Cerebellar cortex (tissue), 1 donor: Measurements from ENCODE around the gene ABCC1.

ENCODE experiments used
- DNase-seq: peaks from one replicate; pipeline ENCODE4 v3.0.0-alpha.2; 2015; ENCODE audit warnings: low spot score

ABCC1 gene

DNA sequence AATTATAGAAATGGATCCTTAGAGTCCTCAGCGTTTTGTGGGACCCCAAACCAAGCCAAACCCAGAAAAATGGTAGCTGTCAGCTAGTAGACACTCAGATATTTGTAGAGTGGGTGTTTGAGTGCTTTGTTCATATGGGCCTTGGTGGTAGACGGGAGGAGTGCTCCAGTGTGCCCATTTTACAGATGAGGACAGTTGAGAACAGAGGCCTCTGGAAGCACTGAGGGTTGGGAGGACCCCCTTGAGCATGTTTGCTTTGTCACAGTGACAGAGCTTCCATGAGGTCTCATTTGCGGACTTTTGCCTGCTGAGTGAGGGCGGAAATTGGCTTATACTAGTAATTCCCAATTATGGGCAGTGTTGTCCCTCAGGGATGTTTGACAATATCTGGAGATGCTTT is 162.2 kb downstream of the ABCC1 start:
- DNase-seq = no peak

DNA sequence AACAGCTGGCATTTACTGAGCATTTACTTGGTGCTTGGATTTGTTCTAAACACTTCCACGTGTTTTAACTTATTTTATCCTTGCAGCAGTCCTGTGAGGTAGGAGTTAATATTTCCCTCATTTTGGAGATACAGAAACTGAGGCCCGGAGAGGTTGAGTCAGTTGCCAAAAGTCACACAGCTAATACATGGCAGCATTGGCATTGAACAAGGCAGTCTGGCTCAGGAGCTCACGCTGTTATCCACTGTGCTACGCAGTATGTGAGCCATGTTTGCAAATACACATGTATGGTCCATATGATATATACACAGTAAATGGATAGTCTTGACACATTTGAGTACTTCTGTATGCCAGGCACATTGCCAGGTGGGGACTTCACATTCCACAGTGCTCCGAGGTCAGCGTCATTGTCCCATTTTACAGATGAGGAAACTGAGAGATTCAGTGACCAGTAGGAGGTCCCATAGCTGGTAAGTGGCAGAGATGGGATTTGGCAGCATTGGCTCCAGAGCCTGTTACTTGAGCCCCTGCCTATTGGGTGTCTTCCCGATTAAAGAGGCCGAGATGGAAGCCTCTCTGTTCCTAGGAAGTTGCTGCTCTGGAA is 163.1 kb downstream of the ABCC1 start:
- no peak for DNase-seq

DNA sequence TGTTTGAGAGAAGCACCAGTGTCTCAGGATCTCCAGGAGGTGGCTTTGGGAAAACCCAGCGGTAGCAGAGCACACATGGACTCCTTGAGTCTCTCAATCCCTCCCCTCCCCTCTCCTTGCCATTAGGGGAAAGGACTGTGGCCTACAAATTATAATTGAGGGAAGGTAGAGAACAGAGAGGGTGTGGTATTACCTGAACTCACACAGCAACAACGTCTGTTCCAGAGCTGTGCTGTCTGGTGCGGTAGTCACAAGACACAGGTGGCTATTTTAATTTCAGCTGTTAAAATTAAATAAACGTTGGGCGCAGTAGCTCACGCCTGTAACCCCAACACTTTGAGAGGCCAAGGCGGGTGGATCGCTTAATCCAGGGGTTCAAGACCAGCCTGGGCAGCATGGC is 163.7 kb downstream of the ABCC1 start:
- no peak for DNase-seq

DNA sequence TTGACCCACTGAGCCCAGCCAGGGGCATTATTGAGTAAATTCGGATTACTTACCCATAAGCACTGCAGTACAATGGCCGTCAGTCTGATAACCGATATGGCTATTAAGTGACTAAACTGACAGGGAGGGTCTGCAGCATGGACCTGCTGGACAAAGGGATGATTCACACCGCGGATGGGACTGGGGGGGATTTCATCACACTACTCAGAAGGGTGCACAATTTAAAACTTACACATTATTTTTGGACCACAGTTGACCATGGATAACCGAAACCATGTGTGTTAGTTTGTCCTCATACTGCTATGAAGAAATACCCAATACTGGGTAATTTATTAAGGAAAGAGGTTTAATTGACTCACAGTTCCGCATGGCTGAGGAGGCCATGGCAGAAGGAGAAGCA is 167.4 kb downstream of the ABCC1 start:
- no peak for DNase-seq

DNA sequence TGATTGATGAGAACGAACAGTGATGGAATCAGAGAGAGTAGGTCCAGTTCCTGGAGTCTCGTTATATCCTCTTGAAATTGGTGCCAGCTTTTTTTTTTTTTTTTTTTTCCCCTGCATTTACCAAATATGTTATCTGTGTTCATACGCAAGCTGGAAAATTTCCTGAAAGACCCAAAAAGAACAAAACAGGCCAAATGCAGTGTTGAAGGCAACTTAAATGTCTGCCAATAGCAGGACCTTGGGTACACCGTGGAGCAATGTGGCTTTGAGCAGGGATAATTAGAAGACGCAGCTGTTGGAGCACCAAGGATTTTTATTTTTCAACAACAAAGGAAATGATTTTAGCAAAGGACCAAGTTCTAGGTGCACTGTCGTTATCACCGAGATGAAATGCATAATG is 168.9 kb downstream of the ABCC1 start:
- DNase-seq = no peak

DNA sequence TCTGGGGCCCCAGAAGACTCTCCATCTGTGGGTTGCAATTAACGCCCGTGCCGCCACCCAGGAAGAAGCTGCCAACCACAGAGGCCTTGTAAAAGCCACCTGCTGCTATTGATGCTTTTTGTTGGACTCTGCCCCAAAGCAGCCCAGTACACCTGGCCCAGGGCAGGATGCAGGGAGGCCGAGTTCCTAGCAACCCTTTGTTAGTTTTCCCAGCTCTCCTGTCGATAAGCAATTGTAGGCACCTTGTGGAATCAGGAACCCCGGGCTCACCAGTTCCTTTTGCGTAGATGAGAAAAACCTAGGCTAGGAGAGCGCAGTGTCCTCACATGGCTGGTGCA is 170.6 kb downstream of the ABCC1 start:
- no peak for DNase-seq

DNA sequence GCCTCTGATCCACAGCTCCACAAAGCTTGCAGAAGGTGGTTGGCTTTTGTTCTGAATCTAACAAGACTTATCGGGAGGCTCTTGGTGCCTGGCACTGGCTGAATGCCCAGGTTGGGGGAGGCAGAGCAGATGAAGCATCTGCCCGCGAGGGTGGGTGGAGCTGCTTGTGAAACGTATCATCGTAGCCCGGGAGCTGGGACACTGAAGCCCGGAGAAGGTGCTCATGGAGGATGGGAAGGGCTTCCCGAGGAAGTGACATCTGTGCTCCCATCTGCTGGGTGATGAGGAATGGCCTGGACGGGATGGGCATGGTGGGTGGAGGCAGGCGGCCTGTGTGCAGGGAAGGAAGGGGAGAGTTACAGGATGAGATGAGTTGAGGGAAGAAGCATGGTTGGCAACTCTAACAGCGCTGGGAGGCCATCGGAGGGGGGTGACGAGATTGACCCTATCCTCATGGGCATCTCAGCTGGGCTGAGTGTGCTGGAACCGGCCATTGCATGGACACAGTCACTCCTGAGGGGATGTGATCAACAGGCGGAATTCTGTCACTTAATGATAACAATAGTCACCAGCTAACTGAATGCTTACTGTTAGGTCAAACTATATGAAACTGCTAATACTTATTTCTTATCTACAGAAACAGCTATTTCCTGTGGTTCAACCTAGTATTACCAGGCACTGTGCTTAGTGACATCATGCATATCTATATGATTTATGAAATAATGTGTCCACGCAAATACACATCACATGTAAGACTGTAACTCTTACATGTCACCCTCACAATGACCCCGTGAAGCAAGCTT is 171.2 kb downstream of the ABCC1 start:
- peak; percentile 77 for DNase-seq

DNA sequence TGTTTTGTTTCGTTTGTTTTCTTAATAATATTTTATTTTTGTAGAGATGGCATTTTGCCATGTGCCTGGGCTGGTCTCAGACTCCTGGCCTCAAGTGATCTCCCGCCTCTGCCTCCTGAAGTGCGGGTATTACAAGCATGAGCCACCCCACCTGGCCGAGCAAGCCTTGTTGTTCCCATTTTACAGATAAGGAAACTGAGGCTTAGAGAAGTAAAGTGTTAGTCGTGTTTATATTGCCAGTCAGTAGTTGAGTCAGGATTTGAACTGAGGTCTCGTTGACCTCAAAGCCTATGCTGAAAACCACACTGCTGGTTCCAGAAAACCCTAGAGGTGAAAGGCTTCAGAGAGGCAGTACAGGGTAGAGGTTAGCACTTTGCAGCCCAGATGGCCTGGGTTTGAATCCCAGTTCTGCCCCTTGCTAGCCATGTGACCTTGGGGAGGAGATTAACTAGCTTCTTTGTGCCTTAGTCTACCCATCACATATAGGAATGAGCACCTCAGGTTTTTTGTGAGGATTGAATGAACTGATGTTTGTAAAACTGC is 171.8 kb downstream of the ABCC1 start:
- DNase-seq = no peak

DNA sequence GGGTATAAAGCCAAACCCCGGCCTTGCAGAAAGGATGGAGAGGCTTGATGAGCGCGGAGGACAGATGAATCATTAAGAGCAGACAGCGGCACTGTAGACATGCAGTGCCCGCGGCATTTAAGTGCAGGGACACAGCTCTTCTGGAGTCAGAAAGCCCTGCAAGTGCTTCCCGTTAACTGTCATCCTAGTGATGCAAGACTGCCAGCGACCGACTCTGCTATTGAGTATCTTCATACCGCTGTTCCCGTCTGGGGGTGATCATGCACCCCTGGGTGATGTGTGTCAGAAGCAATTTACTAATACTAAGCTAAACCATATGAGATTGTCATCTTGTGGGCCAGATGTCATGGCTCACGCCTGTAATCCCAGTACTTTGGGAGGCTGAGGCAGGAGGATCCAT is 172.8 kb downstream of the ABCC1 start:
- DNase-seq = no peak

DNA sequence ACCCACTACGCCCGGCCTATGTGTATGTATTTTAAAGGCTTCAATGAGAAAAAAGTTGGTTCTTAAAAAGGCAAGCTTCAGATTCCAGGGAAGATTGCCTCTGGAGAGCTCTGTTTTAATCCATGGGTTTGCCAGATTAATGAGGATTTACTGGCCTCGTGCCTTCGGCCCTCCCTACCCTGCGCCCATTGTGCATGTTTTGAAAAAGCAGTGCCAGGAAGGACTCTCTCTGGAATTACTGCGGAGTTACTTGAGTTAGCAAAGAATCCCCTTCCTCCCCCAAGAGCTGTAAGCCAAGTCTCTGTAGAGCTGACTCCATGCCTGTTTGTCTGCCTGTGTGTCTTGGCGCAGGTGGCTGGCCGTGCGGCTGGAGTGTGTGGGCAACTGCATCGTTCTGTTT is 175.0 kb downstream of the ABCC1 start:
- DNase-seq = no peak

DNA sequence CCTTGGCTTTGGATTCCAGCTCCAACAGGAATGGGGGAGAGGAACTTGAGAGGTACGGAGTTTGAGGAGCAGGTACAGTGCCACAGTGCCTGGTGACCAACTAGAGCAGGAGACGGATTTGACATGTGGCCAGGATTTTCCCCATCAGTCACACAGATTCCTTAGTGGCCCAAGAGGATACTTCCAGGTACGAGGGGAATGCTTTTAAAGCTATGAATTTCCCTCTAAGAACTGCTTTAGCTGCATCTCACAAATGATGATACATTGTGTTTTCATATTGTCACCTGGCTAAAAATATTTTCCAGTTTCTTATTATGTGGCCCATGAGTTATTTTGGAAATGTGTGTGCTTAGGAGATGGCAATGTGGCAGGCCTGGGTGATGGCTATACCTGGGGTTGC is 175.6 kb downstream of the ABCC1 start:
- DNase-seq = no peak

DNA sequence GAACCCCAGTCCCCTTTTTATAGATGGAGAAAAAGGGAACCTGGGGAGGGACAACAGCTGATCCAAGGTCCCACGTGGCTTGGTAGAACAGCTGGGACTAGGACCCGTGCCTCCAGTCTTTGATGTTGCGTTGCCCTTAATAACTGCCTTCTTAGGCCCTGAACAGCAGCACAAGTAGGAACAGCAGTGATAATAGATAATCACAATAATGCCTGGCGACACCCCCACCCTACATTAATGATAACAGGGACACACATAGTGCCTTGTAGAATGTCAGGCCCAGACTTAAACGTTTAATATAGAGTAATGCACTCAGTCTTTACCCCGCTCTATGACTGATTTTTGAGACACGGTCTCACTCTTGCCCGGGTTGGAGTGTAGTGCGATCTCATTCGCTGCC is 177.5 kb downstream of the ABCC1 start:
- no peak for DNase-seq

DNA sequence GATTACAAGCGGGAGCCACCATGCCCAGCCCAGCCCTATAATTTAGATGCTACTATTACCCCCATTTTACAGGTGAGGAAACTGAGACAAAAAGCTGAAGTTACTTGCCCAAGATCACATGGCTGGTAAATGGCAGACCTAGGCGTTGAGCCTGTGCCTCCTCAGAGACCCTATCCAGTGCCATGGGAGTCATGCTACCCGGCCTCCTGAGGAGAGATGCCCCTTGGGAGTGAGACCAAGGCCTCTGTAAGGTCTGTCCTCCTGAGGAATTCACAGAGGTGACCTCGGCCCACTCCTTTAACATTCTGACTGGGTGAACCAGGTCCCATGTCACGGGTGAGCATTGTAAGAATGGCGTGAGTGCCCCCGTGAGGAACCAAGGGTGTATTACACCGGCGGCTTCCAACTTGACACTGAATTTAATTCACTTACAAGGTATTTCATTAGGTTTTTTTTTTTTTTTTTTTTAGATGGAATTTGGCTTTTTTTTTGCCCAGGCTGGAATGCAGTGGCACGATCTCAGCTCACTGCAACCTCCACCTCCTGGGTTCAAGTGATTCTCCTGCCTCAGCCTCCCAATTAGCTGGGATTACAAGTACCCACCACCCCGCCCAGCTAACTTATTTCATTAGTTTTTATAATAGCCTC is 178.2 kb downstream of the ABCC1 start:
- DNase-seq = peak; percentile 79

DNA sequence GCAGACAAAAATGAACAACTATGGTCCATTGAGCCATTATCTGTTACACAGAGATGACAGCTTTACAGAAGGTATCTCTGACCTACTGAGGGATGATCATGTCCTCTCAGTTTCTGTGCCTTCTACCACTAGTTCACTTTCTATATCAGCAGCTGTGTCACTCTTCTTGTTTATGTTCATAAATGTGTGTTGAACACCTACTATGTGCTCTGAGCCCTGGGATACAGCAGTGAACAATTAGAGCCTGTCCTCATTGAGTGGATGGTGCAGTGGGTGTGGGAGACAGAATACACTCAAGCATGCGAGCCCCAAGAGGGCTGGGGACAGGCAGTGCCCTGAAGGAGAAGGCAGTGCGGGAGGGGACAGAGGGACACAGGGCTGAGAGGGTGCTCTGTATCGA is 181.8 kb downstream of the ABCC1 start:
- DNase-seq = no peak

DNA sequence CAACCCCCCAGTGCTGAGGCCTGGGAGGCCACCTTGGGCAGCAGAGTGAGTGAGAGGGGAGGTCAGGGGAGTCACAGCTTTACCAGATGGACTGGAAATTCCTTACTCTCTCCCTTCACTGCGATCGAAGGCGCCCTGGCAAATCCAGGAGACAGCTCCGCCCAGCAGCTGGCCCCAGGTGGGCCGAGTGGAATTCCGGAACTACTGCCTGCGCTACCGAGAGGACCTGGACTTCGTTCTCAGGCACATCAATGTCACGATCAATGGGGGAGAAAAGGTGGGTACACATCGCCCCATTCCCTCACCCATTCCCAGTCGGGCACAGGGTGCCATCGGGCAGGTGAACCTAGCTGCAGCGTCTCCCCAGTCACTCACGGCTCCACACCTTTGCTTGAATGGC is 182.2 kb downstream of the ABCC1 start:
- no peak for DNase-seq

DNA sequence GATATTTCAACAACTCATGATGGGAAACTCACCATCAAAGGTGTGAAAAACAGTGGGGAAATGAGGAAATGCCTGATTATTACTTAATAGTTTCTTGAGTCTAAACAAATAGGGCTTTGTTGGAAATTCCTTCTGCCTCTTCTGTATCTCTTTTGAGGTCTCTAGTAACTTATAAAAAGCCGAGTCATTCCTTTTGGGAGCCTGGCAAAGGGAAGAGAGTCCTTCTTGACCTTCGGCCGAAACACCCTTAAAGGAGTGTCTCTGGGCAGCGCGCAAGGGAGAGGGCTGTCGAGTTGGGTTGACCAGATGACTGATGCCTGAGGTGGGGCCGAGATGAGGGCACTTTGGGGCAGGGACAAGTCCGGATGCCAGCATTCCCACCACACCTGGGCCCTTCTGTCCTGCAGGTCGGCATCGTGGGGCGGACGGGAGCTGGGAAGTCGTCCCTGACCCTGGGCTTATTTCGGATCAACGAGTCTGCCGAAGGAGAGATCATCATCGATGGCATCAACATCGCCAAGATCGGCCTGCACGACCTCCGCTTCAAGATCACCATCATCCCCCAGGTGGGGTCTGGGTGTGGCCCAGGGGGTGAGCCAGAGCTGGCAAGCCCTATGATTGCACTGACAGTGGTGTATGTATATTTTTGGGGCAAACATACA is 184.7 kb downstream of the ABCC1 start:
- DNase-seq = no peak

DNA sequence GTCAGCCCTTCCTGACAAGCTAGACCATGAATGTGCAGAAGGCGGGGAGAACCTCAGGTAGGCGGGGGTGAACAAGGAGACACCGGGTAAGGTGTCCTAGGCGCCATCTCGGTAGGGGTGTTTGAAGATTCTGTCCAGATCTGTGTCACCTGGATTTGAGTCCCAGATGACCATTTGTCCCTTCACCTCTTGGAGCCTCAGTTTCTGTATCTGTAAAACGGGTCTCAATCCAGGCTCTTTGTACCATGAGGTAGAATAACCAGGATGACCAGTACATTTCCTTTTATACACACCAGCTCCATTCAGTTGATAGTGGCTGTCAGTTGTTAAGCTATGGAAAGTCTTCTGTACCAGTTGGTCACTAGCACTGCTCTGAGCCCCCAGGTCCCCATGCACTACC is 187.2 kb downstream of the ABCC1 start:
- no peak for DNase-seq

DNA sequence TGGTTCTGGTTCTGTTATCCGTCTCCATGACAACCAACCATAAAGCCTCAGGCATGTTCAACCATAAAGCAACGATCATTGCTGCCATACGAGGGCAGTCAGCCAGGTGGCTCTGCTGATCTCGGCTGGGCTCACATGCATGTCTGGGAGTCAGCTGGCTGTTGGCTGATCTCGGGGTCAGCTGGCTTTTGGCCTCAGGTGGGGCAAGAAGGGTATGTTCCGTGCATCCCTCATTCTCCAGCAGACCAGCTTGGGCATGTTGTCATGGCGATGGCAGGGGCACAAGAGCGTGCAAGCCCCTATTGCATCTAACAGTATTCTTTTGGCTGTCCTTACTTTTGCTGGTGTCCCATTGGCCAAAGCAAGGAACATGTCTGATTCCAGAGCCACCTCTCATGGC is 187.7 kb downstream of the ABCC1 start:
- DNase-seq = no peak

DNA sequence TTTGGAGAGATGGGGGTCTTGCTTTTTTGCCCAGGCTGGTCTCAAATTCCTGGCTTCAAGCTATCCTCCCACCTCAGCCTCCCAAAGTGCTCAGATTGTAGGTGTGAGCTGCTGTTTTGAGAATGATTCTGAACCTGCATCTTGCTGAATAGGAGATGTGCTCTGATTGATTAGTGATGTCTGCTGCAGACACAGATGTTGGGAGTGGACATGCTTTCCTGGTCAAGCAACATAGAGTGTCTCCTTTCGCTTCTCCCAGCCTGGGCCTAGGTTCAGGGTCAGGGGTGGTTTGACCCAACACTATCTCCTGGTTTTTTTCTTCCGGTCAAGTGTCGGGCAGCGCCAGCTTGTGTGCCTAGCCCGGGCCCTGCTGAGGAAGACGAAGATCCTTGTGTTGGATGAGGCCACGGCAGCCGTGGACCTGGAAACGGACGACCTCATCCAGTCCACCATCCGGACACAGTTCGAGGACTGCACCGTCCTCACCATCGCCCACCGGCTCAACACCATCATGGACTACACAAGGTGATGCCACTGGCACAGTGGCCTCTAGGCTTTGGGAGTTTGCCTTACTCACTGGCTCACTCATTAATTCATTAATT is 188.7 kb downstream of the ABCC1 start:
- DNase-seq = no peak

DNA sequence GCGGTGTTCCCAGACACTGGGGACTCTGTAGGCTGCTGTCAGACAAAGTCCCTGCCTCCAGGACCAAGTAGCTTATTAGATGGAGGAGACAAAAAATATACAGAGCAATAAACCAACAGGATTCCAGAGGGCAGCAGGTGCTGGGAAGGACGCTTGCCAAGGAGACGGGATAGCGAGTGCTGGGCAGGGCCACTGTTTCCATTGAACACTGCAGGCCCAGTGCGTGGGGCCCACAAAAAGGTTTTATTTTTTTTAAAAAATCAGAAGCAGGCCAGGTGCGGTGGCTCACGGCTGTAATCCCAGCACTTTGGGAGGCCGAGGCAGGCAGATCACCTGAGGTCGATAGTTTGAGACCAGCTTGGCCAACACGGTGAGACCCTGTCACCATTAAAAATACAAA is 189.6 kb downstream of the ABCC1 start:
- no peak for DNase-seq

DNA sequence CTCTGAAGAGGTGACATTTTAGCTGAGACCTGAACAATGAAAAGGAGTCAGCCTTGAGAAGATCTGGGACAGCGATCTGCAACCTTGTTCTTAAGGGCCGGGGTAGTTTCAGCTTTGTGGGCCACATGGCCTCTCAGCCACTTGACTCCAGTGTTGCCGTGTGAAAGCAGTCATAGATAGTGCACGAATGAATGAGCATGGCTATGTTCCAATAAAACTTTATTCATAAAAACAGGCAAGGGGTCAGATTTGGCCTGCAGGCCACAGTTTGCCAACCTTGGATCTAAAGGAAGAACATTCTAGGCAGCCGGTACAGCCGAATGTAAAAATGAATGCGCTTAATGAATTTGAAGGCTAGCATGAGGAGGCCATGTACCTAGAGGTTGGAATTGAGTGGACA is 190.4 kb downstream of the ABCC1 start:
- DNase-seq = no peak

DNA sequence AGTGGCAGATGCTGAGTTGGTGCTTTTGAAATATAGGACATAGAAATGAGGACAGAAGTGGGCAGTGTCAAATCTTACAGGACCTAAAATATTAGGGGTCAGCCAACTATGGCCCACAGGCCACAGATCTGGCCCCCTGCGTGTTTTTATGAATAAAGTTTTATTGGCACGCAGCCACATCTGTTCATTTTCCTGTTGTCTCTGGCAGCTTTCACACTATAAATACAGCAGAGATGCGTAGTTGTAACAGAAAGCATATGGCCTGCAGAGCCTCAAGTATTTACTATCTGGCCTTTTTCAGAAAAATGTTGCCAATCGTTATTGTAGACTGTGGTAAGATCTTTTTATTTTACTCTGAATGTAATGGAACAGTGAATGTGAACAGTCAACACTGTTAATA is 191.1 kb downstream of the ABCC1 start:
- DNase-seq = no peak
